HG02763 (cell line): Measurements from ENCODE around the gene MYCBP2.

Source experiments
- ATAC-seq: cut with Tn5 transposase; IDR thresholded peaks from one replicate; pipeline ENCODE4 v1.9.1; 2021; ENCODE audit warnings: mild to moderate bottlenecking, moderate library complexity; ENCODE audit not compliant: unreplicated experiment

MYCBP2 gene

DNA sequence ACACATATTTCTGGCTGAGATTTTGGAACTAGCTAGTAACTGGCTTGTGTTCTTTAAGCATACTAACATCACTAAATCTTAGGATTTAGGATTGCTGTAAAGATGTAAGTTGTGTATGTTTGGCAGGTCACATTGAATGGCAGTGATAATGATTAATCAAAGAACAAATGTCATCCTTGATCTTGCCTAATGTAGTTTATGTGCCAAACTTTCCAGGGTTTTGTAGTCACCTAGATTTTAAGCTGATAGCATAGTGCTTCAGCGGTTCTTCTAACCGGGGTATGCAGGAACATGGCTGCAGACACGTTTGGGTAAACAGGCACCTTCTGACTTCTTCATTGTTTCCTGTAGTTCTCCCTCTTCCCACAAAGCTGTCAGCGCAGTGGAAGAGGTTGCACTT is 325.4 kb downstream of the MYCBP2 start:
- no peak for ATAC-seq

DNA sequence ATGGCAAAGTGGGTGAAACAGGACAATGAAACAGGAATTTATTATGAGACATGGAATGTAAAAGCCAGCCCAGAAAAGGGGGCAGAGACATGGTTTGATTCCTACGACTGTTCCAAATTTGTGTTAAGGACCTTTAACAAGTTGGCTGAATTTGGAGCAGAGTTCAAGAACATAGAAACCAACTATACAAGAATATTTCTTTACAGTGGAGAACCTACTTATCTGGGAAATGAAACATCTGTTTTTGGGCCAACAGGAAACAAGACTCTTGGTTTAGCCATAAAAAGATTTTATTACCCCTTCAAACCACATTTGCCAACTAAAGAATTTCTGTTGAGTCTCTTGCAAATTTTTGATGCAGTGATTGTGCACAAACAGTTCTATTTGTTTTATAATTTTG is 326.4 kb downstream of the MYCBP2 start:
- no peak for ATAC-seq
